ENCODE results near the gene CTNNB1. TPM values are rescaled to one million over a fixed set of nuclear protein-coding genes. Genes with fewer than 3 reads are reported as not detected.
A peak's percentile ranks its signal among the peaks of the same experiment; 100 is the strongest.

Gene CTNNB1
- total and polyA plus RNA-seq, 2 of the 13 experiments (the other 11 are each of a cell fraction or from before 2014, with no cell fraction given) = 398 to 489 TPM

DNA sequence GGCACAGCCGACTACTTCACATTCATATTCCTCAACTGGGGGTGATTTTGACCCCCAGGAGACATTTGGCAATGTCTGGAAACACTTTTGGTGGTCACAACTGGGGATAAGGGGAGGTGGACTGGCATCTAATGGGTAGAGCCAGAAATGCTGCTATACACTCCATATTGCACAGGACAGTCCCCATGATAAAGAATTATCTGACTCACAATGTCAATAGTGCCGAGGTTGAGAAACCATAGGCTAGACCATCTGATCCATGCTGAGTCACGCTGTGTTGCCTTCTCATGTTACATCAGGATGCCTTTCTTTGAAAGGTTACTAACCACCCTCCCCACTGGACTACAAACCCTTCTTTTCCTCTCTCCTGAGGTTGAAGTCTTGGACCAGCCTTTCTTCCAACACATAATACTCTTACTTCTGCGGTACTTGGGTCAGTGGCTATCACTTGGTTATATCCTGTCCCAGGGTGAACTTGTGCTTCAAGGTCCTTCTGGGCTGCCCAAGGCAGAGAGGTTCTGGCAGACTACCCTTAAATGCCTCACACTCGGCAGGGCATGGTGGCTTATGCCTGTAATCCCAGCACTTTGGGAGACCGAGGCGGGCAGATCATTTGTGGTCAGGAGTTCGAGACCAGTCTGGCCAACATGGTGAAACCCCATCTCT, 68.8 kb downstream of the CTNNB1 start (continued):
- TF ChIP-seq ZNF646 (CRISPR knock-in tag; IDR thresholded peaks at IDR 0.05) (no peak), ZNF564 (CRISPR knock-in tag; IDR thresholded peaks at IDR 0.05) (peak; percentile 49; the same call in 1 of the 2 replicates), PRPF4 (IDR thresholded peaks at IDR 0.05; ENCODE audit: low read depth, low read length, poor library complexity, severe bottlenecking) (no peak), ZMAT3 (CRISPR knock-in tag; conservative IDR thresholded peaks at IDR 0.05) (no peak), ZNF792 (CRISPR knock-in tag; IDR thresholded peaks at IDR 0.05) (peak; percentile 94), ZNF142 (CRISPR knock-in tag; IDR thresholded peaks at IDR 0.05) (no peak), ATF3 (CRISPR knock-in tag; IDR thresholded peaks at IDR 0.05) (peak; percentile 96), ZNF556 (CRISPR knock-in tag; IDR thresholded peaks at IDR 0.05; ENCODE audit: borderline replicate concordance) (peak; percentile 86; the same call in 1 of the 2 replicates), JUND (CRISPR knock-in tag; IDR thresholded peaks at IDR 0.05) (peak; percentile 93), SMAD3 (CRISPR knock-in tag; IDR thresholded peaks at IDR 0.05) (peak; percentile 96), CBX5 (CRISPR knock-in tag; IDR thresholded peaks at IDR 0.05; ENCODE audit: borderline replicate concordance) (peak; percentile 87; the same call in 1 of the 2 replicates), KDM2A (CRISPR knock-in tag; IDR thresholded peaks at IDR 0.05; ENCODE audit: borderline replicate concordance, low read depth) (peak; percentile 69)
- TF ChIP-seq, protein P1, sequence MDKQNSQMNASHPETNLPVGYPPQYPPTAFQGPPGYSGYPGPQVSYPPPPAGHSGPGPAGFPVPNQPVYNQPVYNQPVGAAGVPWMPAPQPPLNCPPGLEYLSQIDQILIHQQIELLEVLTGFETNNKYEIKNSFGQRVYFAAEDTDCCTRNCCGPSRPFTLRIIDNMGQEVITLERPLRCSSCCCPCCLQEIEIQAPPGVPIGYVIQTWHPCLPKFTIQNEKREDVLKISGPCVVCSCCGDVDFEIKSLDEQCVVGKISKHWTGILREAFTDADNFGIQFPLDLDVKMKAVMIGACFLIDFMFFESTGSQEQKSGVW (CRISPR knock-in tag; IDR thresholded peaks at IDR 0.05; ENCODE audit: borderline replicate concordance) = no peak

Measured in HepG2 (cell line).